ENCODE data around the gene CAMK2N2.
"Not testable (repeated sequence)": the region's sequence is repeated elsewhere in the genome, so short reads cannot be mapped to it uniquely, and the experiment has no call there.

The CAMK2N2 gene

DNA sequence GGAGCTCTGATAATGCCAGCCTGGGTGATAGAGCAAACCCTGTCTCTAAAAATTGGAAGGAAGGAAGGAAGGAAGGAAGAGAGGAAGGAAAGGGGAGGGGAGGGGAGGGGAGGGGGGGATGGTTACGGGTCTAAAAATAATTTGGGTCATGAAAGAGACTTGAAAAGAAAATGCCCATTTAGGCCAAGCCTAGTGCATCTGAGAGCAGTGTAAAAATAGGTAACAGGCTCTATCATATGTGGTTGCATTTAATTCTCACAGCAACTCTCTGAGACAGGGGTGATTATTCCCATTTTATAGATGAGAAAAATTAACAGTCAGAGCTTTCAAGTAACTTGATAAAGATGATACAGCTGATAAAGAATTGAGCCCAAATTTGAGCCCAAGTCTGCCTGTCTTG lies 10.9 kb upstream of the CAMK2N2 start:
- no peak for DNase-seq

DNA sequence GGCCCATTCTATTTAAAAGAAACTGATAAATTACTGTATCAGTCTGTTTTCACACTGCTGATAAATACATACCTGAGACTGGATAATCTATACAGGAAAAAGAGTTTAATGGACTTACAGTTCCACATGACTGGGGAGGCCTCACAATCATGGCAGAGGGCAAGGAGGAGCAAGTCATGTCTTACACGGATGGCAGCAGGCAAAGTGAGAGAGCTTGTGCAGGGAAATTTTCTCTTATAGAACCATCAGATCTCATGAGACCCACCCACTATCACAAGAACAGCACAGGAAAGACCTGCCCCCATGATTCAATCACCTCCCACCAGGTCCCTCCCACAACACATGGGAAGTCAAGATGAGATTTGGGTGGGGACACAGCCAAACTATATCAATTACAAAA lies 5.9 kb upstream of the CAMK2N2 start:
- not testable (repeated sequence) for DNase-seq

- DNase-seq, result no peak
Measured at GRCh38 chr3:184262764-184263179, 1.4 kb upstream of the CAMK2N2 start.

DNA sequence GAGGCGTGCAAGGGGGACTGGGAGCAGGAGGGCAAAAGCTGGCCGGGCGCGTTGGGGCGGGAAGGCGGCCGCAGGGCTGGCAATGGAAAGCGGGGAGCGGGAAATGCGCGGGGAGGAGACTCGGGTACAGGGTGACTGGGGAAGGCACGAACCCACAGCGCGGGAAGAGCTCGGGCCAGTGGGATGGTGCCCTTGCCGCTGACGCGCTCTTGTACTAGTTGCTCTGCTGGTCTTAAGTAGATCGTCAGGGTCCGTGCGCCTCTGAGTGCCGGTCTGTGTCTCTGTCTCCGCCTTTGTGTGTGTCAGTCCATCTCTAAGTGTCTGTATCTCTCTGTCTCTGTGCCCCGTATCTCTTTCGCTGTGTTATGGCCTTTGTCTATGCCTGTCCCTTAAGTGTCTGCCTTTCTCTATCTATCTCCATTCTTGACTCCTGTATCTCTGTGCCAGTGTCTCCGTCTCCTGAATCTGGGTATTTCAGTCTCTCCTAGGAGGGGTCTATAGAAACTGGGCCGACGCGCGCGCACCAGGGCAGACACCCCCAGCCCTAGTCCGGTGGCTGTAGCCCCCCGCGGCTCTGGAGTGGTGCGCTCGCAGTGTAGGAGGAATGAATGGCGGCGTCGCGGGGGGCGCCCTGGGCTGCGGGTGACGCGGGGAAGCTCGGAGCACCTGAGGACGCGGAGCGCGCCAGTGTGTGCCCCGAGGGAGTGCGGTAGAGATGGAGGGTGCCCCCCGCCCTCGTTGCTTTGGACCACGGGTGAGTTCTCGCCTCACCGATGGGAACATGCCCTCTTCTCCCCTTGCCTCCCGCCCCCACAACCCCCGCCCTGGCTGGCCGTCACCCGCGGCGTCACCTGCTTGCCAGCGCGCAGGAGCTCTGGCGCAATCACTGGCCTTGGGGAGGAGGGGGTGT lies 756 bp upstream of the CAMK2N2 start:
- DNase-seq, result no peak

DNA sequence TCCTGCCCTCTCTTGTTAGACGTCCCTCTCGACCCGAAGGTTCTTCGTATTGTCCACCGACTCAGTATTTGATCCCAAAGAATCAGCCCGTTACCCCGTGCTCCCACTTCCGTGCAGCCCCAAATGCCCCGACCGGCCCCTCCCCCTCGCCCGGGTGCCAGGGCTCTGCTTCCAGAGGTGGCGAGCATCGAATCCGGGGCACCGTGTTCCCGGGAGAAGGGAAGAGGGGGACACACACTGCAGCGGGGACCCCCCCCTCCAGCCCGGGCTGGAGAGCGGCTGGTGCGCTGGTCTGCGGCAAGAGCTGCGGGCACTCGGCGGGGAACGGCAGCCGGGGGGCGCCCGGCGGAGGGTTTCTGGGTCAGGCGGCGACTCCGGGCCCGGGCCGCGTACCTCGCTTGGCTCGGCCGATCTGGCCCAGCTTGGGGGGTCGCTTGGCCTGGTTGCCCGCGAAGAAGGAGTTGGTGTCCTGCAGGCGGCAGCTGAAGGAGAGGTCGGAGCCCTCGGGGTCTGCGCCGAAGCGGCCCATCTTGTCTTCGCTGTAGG lies 556 bp downstream of the CAMK2N2 start:
- DNase-seq, result no peak

DNA sequence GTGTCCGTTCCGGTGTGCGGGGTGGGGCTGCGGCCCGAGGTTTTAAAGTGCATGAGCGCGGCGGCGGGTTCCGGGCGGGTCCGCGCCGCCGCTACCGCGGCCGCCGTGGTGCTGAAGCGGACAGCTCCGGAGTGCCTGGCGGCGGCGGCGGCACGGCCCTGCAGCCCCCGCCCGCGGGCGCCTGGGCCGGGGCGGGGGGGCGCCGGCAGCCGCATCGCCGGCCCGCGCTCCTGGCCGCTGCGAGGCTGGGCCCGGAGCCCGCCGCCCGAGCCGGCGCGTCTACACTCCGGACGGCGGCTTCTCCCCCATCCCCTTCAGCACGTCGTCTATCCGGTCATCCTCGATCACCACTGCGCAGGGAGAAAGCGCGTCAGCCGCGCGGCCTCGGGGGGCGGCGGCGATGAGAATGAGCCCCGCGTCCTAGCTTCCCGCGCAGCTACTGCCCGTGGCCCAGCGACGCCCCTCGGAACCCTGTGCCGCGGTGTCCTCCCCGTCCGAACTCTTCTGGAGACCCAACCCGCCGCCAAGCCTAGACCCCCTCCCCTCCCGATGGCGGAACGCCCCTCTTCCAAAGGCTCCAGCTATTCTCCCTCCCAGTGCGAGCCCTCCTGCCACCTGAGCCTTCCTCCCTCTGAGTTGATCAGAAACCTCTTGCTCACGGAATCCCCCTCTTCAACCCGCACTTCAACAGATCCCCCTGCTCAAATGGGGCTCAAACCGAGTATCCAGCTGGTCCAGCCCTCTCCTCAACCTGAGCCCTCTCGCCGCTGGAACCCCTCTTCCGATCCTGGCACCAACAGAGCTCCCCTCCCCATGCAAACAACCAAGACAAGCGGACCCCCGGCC lies 1.3 kb downstream of the CAMK2N2 start:
- no peak for DNase-seq

DNA sequence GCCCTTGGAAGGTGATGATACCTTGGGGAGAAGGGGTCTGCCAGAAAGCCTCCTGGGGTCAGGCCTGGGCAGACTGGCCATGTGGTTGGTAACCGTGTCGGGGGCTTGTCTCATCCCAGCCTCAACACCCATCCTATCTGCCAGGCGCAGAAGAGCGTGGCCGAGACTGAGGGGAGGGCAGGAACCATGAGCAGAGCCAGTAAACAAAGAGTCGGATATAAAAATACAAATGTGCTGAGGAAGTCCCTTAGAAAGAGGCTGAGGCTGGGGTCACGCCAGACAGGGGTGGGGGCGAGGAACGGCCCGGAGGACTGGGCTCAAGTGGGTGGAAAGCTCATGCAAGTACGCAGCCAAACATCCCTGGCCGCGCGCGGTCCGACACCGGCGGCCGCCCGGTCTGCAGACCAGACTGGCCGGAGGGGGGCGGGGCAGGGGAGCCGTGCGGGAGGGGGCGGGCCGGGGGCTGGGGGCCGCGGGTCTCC lies 1.9 kb downstream of the CAMK2N2 start:
- no peak for DNase-seq

DNA sequence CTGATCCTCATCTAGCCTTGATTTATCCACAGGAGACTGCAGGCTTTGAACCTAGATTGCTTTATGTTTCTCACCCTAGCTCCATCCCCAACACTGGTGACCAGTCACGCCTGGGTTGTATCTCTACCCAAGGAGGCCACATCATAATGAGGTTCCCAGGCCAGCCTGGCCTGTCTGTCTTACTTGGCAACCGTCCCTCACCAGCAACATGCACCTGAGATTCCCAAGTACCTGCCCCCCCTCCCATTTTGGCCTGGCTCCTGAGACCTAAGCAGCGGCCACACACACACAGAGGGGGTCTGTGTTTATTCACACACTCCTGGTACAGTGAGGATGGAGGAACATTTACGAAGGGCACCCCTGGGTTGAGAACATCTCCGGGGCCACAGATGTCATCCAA lies 2.4 kb downstream of the CAMK2N2 start:
- DNase-seq, result no peak

DNA sequence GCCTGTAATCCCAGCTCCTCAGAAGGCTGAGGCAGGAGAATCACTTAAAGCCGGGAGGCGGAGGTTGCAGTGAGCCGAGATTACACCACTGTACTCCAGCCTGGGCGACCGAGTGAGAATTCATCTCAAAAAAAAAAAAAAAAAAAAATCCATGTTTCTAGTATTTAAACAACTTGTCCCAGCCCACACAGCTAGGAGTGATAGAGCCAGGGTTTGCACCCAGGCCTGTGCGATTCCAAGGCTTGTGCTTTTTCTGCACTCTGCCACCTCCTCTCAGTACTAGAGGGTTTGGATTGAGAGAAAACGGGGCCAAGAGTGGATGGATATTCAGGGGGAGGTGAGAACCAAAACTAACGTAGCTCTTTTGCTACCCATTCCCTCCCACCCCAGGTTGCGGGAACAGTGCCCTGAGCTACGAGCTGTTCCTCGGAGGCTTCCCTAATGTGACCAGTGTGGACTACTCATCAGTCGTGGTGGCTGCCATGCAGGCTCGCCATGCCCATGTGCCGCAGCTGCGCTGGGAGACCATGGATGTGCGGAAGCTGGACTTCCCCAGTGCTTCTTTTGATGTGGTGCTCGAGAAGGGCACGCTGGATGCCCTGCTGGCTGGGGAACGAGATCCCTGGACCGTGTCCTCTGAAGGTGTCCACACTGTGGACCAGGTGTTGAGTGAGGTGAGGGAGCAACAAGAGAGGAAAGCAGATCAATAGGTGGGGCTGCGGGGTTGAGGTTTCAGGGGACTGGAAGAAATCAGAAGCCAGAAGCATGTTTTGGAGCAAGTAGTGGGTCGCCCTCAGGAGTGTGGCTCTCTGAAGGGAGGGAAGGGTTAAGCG lies 4.1 kb downstream of the CAMK2N2 start:
- DNase-seq, result no peak

GRCh38 chr3:184255291-184256039 lies 5.9 kb downstream of the CAMK2N2 start:
- no peak for DNase-seq

GRCh38 chr3:184250167-184250828 lies 11.1 kb downstream of the CAMK2N2 start:
- DNase-seq, result peak; percentile 69

- peak; percentile 96 for DNase-seq
Measured at GRCh38 chr3:184249412-184250166, 11.8 kb downstream of the CAMK2N2 start, which contains the start of gene EEF1AKMT4. EEF1AKMT4 (plus strand) TSS chr3:184249672; CDS start chr3:184249695, 23 bp downstream.

GRCh38 chr3:184248454-184249411 lies 12.6 kb downstream of the CAMK2N2 start, which contains the start of gene ALG3:
ALG3 (minus strand) TSS chr3:184248962; CDS start chr3:184248940, 22 bp downstream.
- DNase-seq, result peak; percentile 89

DNA sequence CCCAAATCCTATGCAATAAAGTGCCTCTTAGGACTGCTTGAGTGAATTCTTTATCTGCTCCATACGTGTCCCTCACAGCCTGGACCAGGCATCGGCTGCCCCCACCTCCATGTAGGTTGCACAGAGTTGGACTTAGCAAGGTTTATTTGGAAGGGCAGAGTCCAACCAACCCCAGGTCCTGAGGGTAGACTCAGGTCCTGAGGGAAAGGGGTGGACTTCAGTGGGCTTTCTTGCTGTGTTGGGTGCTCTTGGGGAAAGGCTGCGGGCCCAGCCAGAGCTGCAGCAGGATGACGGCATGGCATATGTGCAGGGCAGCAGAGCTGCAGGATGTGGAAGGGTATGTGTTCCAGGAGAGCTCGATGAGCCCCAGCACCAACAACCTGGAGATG lies 19.1 kb downstream of the CAMK2N2 start:
- no peak for DNase-seq

DNA sequence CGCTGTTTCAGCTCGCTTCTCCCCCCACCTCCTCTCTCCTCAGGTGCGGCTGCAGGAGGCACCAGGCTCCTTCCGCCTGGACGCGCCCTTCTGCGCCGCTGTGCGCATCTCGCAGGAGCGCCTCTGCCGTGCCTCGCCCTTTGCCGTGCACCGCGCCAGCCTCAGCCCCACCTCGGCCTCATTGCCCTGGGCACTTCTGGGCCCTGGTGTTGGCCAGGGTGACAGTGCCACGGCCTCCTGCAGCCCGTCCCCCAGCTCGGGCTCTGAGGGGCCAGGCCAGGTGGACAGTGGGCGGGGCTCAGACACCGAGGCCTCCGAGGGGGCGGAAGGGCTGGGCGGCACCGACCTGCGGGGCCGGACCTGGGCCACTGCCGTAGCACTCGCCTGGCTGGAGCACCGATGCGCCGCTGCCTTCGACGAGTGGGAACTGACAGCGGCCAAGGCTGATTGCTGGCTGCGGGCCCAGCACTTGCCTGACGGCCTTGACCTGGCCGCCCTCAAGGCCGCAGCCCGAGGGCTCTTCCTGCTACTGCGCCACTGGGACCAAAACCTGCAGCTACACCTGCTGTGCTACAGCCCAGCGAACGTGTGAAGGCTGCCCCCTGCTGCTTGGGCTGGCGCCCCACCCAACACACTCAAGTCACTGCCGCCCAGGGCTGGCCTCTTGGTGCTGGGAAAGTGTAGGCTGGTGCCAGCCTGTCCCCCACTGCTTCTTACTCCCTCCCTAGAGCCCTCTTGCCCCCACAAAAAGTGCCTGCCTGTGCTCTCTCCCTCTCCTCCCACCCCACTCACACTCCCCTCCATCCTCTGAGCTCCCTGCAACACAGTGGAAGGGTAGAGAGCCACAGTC lies 19.7 kb downstream of the CAMK2N2 start:
- DNase-seq, result no peak

- DNase-seq, result no peak
Measured at GRCh38 chr3:184241141-184241446, 20.3 kb downstream of the CAMK2N2 start.

- DNase-seq, result no peak
Measured at GRCh38 chr3:184240384-184241140, 20.8 kb downstream of the CAMK2N2 start.
